ENCODE measurements around the gene APOF. TPM values are rescaled to one million over a fixed set of nuclear protein-coding genes. Genes with fewer than 3 reads are reported as not detected.
"Not testable (repeated sequence)": the region's sequence is repeated elsewhere in the genome, so short reads cannot be mapped to it uniquely, and the experiment has no call there.

Gene APOF
- total and polyA plus RNA-seq, 2 experiments from 2014 or later, result not detected

GRCh38 chr12:56348776-56349175 is 13.9 kb downstream of the APOF start:
- Histone ChIP-seq H3K4me3 (no peak overlapping the region), H3K27me3 (no peaks in the 10 kb centered on the region), H3K9me3 (ENCODE audit: low read depth) (no peaks in the 10 kb centered on the region), H3K36me3 (peaks cover 43% of the 10 kb centered on the region), H3K4me1 (ENCODE audit: low read depth) (no peaks in the 10 kb centered on the region), H3K27ac (no peak overlapping the region)
- no peak for DNase-seq (ENCODE audit: low read depth in 1 of 2, low spot score in 1 of 2)
- no peak for TF ChIP-seq CTCF (IDR thresholded peaks at IDR 0.05; ENCODE audit: low read depth, low read length)

DNA sequence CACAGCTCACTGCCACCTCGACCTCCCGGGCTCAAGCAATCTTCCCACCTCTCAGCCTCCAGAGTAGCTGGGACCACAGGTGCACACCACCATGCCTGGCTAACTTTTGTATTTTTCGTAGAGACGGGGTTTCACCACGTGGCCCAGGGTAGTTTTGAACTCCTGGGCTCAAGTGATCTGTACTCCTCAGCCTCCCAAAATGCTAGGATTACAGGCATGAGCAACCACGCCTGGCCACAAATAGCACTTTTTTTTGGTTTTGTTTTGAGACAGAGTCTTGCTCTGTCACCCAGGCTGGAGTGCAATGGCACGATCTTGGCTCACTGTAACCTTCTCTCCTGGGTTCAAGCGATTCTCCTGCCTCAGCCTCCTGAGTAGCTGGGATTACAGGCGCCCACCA is 15.4 kb downstream of the APOF start:
- not testable (repeated sequence) for H3K27ac ChIP-seq; H3K4me3 ChIP-seq; DNase-seq (ENCODE audit: low read depth in 1 of 2, low spot score in 1 of 2); H3K9me3 ChIP-seq (ENCODE audit: low read depth); H3K4me1 ChIP-seq (ENCODE audit: low read depth); H3K27me3 ChIP-seq
- H3K36me3 ChIP-seq, result peaks cover 47% of the 10 kb centered on the region

GRCh38 chr12:56346675-56347074 is 16.0 kb downstream of the APOF start:
- Histone ChIP-seq H3K27me3 (no peaks in the 10 kb centered on the region), H3K4me3 (no peak overlapping the region), H3K9me3 (ENCODE audit: low read depth) (no peaks in the 10 kb centered on the region), H3K27ac (no peak overlapping the region), H3K36me3 (peaks cover 46% of the 10 kb centered on the region), H3K4me1 (ENCODE audit: low read depth) (no peaks in the 10 kb centered on the region)
- TF ChIP-seq CTCF (IDR thresholded peaks at IDR 0.05; ENCODE audit: low read depth, low read length), result no peak
- DNase-seq (ENCODE audit: low read depth in 1 of 2, low spot score in 1 of 2), result no peak

GRCh38 chr12:56342290-56342689 is 20.4 kb downstream of the APOF start:
- H3K9me3 ChIP-seq (ENCODE audit: low read depth); H3K4me1 ChIP-seq (ENCODE audit: low read depth); H3K4me3 ChIP-seq; DNase-seq (ENCODE audit: low read depth in 1 of 2, low spot score in 1 of 2); H3K27me3 ChIP-seq; H3K27ac ChIP-seq: not testable (repeated sequence)
- peaks cover 23% of the 10 kb centered on the region for H3K36me3 ChIP-seq

DNA sequence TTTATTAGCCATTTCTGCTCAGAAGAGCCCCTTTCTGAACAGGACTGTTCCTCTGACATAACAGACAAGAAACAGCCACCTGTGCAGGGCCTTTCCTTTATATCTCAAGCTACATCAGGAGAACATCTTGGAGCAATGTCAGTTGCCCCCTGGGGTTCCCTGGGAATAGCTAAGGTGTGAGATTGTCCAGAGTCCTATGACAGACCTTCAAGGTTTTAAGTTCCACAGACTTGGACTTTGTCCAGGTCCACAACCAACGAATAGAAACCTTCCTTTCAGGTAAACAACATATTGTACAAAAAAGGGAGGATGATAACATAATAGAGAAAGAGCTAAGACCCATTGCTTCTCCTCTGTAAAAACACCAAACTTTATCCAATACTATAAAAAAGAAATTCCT is 21.0 kb downstream of the APOF start:
- H3K27me3 ChIP-seq, result no peaks in the 10 kb centered on the region
- no peaks in the 10 kb centered on the region for H3K4me1 ChIP-seq (ENCODE audit: low read depth)
- peaks cover 23% of the 10 kb centered on the region for H3K36me3 ChIP-seq
- DNase-seq (ENCODE audit: low read depth in 1 of 2, low spot score in 1 of 2), result no peak
- no peaks in the 10 kb centered on the region for H3K9me3 ChIP-seq (ENCODE audit: low read depth)
- peak overlapping the region; percentile 39 for H3K27ac ChIP-seq
- no peak overlapping the region for H3K4me3 ChIP-seq
- TF ChIP-seq CTCF (IDR thresholded peaks at IDR 0.05; ENCODE audit: low read depth, low read length), result no peak

- no peaks in the 10 kb centered on the region for H3K9me3 ChIP-seq (ENCODE audit: low read depth)
- no peak for DNase-seq (ENCODE audit: low read depth in 1 of 2, low spot score in 1 of 2)
- H3K4me3 ChIP-seq, result no peak overlapping the region
- H3K27ac ChIP-seq, result no peak overlapping the region
- H3K27me3 ChIP-seq, result no peaks in the 10 kb centered on the region
- no peak for TF ChIP-seq CTCF (IDR thresholded peaks at IDR 0.05; ENCODE audit: low read depth, low read length)
- no peaks in the 10 kb centered on the region for H3K4me1 ChIP-seq (ENCODE audit: low read depth)
- H3K36me3 ChIP-seq, result peaks cover 13% of the 10 kb centered on the region
Measured at GRCh38 chr12:56339158-56339422, 23.6 kb downstream of the APOF start.
